HS-27A (cell line): Measurements from ENCODE around the gene TUBA4A.
"Not testable (repeated sequence)": the region's sequence is repeated elsewhere in the genome, so short reads cannot be mapped to it uniquely, and the experiment has no call there.

ENCODE experiments used
- DNase-seq: peaks from one replicate; pipeline ENCODE4 v3.0.0-alpha.2; 2012; ENCODE audit warnings: low read depth, missing footprints

The TUBA4A gene

DNA sequence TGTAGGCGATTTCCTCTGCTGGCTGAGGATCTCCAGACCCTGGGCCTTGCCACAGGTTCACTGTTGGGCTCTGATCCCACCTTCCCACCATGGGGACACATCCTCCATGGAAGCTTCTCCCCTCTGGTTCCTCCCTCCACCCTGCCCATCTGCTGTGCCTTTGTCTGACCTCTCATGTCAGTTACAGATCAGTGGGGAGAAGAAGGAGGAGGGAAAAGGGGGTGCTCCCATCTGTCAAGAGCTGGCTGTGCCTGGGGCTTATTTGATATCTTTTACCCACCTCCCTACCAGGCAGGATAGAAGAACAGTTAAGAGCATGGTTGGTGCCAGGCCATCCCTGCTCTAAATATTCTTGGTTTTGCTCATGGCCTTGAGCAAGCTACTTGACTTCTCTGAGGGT is 13.2 kb upstream of the TUBA4A start:
- no peak for DNase-seq

GRCh38 chr2:219266232-219266631 is 12.5 kb upstream of the TUBA4A start:
- no peak for DNase-seq

DNA sequence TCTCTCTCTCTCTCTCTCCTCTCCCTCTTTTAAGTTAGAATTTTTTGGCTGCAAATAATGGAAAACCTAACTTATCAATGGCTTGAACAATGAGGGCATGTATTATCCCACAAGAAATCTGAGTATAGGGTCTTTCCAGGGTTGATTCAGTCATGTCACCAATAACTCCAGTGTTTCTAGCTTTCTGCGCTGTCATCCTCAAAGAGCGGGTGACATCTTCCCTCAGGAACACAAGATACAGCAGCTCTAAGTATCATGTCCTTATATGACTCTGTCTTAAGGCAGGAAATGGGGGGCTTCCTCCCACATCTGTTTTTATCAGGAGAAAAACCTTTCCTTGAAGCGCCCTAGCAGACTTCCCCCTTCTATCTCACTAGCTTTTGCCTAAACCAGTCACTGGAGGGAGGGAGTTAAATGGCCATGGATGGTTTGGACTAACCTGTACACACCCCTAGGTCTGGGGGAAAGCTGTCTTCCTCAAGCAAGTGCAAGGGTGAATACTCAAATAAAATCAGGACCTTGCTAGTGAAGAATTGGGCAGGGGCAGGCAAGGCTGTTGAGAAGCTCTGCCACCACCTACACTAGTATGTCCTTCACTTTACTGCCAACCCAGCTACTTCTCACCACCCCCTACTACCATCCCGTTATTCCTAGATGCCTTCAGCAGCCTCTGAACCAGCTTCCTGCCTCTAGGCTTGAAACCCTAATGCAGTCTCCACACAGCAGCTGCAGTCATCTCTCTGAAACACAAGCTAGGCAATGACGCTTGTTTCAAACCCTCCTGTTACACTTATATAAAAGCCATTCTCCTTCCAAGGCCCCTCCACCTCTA is 7.5 kb upstream of the TUBA4A start:
- no peak for DNase-seq

- DNase-seq: not testable (repeated sequence)
Measured at GRCh38 chr2:219258942-219259341, 5.2 kb upstream of the TUBA4A start.

DNA sequence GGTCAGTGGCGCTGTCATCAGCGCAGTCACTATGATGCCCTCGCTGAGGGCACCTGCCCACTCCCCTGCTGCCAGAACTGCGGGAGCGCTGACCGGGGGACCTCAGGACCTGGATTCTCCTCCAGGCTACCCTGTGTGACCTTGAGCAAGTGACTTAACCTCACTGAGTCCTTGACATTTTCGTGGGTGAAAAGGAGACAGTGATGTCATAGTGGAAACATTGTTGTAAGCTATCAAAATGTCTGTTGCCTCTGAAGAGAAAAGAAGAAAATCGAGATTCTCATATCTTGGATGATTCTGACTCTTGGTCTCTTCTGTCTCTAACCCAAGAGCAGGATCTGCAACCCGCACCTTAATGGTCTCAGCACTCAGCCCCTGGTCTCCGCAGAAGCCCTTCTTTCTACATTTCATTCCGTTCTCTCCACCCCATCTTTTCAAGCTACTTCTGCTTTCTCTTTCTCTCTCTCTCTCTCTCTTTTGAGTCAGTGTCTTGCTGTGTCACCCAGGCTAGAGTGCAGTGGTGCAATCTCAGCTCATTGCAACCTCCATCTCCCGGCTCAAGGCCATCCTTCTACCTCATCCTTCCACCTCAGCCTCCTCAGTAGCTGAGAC is 978 bp upstream of the TUBA4A start:
- no peak for DNase-seq

DNA sequence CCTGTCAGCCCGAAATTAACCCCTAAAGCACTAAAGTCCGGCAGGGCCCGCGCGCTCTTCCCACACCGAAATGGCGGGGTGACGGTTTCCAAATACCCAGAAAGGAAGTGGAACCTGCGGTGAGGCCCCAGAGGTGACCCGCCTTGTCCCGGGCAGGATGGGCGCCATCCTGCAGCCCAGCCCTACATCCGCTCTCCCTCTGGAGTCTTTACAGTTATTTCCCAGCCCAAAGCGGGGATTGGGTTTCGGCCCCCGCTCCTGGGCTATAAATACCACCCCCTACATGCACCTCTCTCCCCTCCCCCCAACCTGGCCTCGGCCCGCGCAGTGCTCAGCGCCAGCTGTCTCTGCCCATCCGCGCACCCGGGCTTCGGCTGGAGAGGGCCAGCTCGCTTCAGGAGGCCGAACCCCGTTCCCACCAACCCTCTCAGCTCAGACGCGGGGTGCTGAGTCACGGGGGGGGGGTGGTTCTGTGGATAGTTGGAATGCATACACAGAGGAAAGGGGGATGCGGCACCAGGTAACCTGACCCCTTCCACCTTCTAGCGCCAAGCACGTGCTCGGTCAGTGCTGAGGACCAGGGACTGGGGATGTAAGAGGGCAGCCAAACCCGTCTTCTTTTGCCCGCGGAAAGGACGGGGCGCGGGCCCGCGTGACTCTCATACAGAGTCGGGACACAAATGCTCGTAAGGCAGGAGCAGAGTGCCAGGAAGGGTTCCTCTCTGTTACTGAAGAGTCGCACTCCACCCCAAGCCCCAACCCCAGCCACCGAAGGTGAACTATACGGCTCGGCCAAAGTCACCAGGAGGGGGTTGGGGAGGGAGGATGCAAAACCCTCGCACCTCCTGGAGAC is 592 bp downstream of the TUBA4A start, which contains the start of gene TUBA4B:
Gene TUBA4B (plus strand): TSS at position 344 of the 853 bp plus-strand sequence. CDS start 165 bp downstream, at position 509.
- no peak for DNase-seq

DNA sequence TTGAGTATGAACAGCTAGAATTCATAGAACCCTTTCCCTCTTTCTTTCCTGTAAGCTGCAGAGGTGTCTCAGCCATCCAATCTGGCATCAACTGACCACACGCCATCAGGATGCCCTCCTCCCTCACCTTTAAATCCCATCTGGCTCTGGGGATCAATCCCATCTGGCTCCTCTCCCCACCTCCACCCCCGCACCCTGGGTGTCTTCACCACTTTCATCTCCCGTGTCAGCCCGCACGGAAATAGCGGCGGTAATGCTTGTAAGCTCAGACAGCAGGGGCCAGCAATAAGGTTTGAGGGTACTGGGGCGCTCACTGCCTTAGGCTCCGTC is 1.2 kb downstream of the TUBA4A start:
- no peak for DNase-seq

GRCh38 chr2:219252084-219252483 is 1.6 kb downstream of the TUBA4A start:
- DNase-seq: no peak

DNA sequence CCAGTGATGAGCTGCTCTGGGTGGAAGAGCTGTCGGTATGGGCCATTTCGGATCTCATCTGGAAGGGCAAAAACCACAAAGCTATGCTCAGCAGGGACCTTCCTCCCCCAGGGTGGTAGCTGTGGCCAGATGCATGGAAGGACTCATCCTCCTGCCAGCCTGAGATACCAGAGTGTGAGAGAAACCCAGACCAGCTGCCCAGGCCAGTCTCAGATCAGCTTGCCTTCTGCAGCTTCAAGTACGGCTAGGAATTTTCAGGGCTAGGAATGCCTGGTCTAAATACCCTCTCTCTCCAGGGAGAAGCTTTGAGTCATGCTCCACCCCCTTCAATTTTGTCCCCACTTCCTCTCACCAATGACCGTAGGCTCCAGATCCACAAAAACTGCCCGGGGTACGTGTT is 2.1 kb downstream of the TUBA4A start:
- no peak for DNase-seq

DNA sequence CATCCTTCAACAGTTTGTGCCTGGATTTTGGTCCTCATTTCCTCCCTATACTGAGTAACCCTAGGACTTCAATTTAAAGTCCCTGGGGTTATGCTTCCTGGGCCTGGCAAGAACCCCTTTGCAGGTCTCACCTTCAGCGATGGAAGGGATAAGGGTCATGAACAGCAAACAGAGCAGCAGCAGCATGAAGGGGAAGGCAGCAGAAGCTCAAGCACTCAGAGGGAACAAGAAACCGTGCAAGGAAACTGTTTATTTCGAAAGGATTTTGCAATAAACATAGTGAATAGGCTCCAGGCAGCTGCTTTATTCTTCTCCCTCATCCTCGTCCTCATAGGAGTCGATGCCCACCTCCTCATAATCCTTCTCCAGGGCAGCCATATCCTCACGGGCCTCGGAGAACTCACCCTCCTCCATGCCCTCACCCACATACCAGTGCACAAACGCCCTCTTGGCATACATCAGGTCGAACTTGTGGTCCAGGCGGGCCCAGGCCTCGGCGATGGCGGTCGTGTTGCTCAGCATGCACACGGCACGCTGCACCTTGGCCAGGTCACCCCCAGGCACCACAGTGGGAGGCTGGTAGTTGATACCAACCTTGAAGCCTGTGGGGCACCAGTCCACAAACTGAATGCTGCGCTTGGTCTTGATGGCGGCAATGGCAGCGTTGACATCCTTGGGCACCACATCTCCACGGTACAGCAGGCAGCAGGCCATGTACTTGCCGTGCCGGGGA is 3.5 kb downstream of the TUBA4A start:
- DNase-seq: no peak

GRCh38 chr2:219249203-219249980 is 4.3 kb downstream of the TUBA4A start:
- no peak for DNase-seq

DNA sequence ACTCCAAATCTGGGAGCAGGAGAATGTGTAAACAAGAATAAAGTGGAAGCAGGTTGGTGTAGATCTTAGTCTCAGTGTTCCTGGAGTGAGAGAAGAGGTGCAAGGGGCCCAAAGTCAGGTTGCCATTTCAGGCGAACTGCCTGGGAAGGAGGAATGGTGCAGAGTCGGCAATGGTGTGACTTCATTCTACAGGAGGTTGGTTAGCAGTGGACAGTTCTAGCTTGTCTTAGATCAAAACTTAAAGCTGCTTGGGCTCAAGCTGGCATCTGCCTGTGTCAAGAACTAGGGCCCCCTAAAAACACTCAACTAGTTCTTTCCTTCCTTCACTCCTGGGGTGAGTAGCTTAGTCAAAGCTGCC is 4.9 kb downstream of the TUBA4A start:
- no peak for DNase-seq

- no peak for DNase-seq
Measured at GRCh38 chr2:219247678-219248642, 5.8 kb downstream of the TUBA4A start.

DNA sequence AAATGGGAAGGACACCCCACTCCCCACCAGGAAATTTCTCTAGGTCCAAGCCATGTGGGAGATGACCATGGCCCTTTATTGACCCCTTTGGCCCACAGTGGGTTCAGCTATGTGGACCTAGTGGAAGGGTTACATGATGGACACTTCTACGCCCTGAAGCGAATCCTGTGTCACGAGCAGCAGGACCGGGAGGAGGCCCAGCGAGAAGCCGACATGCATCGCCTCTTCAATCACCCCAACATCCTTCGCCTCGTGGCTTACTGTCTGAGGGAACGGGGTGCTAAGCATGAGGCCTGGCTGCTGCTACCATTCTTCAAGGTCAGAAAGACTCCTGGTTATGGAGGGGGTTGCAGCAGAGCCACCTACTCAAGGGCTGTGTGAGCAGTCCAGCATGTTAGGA is 7.2 kb downstream of the TUBA4A start:
- DNase-seq: no peak

DNA sequence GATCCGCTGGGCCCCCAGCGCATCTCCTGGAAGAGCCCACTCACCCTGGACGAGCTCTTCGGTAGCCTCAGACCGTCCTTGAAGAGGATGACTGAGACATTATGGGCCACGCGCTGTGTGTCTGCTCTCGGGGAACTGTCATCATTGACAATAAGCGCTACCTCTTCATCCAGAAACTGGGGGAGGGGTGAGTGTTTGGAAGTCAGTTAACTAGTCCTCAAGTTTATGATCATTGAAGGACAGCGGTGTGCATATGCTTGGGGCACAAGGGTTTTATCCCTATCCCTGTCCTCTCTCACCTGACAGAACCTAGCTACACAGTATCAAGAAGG is 7.9 kb downstream of the TUBA4A start:
- DNase-seq: no peak

DNA sequence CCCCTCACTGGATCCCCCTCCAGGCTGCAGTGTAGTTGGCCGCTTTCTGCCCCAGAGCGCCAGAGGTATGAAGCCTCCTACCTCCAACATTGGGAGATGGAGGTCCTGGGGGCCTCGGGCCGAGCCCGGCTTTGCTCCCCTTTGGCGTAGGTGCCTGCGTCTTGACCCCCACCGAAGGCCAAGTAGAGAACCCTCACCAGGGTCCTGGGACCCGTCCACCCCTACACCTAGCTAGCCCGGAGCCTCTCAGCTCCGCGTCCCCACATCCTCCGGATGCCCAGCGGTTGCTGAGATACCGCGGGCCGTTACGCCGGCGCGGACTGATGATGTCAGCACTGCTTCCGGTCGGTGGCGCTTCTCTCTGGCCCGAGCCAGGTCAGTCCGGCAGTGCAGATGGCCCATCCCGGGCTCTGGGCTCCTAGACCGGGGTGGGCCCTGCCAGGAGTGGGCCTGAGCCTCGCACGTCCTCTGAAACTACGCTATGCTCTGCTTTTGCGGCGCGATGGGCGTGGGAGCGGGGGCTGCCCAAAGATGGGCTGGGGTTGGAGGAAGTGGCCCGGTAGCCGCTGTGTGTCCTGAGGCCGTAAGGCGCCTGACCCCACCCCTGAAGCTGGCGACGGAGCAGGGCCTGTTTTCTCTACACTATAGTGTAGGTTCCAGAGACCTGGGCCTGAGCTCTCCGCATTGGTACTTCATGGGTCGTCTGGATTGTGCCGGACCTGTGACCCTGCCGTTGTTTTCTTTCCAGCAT is 8.4 kb downstream of the TUBA4A start, which contains the start of the genes GLB1L and STK16:
Gene GLB1L (minus strand): TSS at position 297 of the 751 bp plus-strand sequence. CDS start 1,871 bp downstream, outside the sequence.
Gene STK16 (plus strand): TSS at position 332 of the 751 bp plus-strand sequence. CDS start 521 bp downstream, outside the sequence.
- peak; percentile 60 for DNase-seq

GRCh38 chr2:219244789-219245147 is 8.9 kb downstream of the TUBA4A start:
- no peak for DNase-seq

DNA sequence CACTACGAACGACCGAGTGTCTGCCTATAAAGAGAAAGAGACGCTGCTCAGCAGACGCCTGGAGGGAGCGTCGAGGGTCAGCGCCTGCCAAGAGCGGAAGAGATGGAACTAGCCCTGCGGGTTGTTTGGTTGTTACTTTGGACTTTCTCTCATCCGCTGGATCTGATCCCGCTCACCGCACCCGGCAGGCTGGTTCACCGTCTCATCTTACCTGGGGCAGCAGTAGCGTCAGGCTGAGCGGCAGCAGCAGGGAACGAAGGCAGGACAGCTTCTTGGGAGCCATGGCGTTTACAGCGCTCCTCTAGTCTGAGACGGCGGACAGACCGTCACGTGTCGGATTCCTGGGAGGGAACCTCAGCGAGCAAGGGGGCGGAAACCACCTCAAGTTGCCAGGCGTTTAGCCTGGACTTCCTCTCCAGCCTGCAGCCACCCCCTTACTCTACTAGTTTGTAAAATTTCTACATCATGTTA is 10.4 kb downstream of the TUBA4A start:
- DNase-seq: no peak

DNA sequence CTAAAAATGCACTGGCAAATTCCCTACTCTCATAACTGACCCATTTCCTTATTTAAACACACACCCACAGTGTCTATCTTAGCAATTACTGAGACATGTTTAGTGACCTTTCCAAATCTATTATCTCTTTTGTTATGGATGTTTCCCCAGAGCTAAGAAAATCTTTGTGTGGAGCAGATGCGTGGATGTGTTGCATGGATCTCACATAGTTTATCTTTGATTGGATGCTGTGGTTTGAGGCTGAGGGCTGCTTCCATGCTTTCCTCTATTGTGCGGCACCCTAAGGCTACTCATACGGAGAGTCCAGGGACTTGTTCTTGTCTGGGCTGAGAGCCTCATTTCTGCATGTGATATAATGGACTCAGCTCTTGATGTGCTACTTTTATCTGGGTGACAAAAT is 19.4 kb downstream of the TUBA4A start:
- no peak for DNase-seq
